NCI-H146 treated with DMSO at 0.1 percent for 48 hours (cell line): ENCODE measurements around the gene RASGRP1.
"Not testable (repeated sequence)": the region's sequence is repeated elsewhere in the genome, so short reads cannot be mapped to it uniquely, and the experiment has no call there.

Experiments used
- DNase-seq: peaks from one replicate; lab custom pipeline; 2025; ENCODE audit not compliant: unreplicated experiment; lab: John Stamatoyannopoulos, UW

The RASGRP1 gene

GRCh38 chr15:38564557-38565286 lies at the start of gene RASGRP1:
RASGRP1 (minus strand) TSS chr15:38564814; CDS start chr15:38564628, 186 bp downstream.
- DNase-seq = no peak

DNA sequence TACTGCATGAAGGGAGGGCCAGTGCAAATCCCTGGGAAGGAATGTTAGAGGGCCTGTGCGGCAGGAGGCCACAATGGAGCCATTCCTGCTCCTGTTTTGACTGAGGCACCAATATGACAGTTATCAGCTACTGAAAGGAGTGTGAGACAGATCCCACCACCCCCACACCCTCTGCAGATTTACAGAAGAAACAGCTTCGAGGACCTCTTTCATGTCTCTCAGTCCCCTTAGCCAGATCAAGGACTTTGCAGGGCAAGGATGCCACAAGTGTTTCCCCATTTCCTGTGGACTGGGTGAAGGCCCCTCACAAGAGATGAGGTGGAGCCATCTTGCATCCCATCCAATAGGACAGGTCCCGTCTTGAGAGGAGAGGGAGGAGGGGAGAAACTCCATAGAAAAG lies 48.5 kb upstream of the RASGRP1 start:
- no peak for DNase-seq

DNA sequence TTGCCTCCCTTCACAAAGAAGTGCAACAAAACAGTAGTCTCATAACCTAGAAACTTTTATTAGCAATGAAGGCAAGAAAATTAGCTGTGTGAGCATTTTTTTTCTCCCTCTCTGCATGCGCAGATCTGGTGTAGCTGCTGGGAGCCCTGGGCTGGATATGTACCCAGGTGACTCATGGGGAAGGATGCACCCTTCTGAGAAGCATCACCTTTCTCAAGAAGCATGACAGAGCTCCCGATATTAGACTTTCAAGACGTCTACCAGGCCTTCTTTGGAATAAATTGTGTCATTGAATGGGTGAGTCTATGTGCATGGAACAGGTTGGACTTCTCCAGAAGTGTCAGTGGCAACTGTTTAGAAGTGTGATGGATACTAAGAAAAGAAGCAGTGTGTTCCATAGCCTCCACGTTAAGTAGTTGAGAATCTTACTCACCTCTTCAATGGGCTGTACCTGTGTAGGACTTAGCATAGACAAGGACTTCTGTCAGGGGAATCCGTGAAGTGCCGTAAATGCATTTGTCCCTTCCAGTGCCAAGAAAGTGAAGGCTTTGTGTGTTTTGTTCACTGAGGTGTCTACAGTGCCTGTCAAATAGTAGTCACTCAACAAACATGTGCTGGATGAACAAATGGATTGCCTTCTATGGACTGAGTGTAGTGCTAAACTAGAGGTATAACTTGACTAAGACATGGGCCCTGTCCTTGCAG lies 47.7 kb upstream of the RASGRP1 start:
- DNase-seq = no peak

DNA sequence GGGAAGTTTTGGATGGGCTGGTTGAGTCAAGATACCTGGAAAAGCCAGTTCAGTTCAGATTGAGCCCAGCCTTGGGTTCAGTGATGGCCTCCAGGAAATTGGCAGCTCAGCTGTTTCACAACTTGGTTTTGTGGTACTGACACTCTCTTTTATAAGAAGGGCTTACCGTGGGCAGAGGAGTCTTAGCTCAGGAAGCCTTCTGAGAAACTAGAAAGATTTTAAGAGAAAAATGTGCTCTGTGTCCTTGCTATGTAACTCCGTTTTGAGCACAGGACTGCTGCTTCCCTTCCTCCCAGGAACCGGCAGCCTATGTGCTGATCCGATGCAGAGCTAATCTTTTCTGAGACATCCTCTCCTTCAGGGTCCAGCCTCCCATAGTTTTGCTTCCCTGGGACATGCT lies 46.6 kb upstream of the RASGRP1 start:
- no peak for DNase-seq

DNA sequence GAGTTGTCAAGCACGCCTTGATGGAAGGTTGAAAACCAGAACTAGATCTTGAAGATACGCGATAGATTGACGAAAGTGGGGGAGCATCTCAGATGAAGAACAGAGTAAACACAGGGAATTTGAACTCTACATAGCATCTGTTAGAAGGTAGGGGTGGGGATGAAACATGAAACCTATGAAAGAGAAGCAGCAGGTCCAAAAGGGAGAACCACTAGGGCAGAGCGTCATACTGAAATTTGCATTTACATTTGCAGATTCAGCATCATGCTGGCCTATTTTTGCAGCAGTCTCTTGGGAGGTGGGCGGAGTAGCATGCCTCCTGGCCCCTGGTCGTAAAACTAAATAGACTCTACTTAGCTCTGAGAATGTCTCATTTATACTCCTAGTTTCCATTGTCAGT lies 46.1 kb upstream of the RASGRP1 start:
- no peak for DNase-seq

DNA sequence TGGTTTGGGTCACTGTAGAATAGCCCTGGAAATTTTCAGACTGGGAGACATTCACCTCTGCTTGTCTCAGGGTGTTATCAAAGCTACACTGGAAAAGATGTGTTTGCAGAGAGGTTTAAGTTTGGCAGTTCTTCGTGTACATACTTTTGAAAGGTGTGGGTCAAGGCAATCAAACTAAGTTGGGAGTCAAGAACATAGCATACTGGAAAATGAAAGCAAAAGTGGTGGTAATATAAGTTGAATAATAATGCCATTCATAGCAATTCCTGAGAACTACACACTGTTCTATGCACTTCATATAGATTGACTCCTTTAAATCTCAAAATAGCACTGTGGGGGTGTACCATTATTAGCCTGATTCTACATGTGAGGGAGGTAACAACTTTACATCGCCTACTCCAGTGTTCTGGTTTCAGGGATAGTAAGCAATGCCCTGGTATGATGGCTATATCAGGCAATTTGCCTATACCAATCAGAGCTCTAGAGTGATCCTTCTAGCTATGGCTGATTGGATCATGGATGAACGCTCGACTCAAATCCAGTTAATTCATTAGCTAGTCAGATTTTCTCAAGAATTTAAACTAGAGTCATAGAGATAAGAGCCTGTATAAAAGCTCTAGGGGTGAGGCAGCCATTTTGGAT lies 44.6 kb upstream of the RASGRP1 start:
- no peak for DNase-seq

DNA sequence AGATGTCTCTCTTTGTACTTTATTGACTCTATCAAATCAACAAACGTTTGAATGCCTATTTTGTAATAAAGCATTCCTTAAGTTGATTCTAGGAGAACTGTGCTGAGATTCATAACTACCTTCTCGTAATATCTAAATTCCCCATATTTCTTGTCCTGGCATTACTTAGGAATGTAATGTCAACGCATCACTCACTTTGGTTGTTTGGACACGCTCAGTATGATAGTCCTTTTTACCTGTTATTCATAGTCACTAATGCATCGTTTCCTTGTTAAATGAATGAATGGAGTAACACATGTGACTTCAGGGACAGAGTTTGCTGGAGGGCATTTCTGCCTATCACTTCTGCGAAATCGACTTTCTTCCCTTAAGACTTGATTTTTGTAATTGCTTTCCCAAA lies 44.1 kb upstream of the RASGRP1 start:
- no peak for DNase-seq

- no peak for DNase-seq
Observed at GRCh38 chr15:38605744-38606143, 41.1 kb upstream of the RASGRP1 start.

GRCh38 chr15:38603672-38604071 lies 39.1 kb upstream of the RASGRP1 start:
- DNase-seq = no peak

DNA sequence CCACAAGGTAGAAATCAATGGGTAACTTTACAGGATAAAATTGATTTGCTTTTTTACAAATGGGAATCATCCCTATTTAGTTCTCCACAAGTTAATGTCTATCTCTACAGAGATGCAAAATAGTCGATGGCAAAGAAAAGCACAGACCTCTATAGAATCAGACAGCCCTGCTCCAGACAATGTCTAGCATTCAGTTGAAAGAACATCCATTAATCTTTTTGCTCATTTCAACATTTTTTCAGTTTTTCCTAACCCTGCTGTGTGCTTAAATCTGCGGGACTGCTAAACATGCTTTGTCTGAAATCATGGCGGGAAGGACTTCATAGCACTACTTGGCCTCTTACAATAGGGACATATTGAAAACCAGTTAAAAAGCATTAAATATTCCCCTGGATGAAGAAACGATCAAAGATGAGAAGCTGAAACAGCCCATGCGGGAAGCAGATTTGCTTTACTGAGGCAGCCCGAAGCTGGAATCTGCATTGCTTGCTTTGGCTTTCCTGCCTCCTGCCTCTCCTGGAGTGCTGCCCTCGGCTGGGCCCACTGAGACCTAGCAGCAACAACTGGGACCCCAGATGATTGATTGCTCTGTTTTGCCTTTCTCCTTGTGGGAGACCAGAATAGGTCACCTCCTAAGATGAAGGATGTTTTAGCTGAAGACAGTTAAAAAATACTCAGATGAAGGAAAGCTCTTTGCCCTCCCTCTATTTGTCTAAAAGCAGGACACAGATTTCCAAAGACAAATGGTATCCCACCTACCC lies 38.5 kb upstream of the RASGRP1 start:
- DNase-seq = no peak

DNA sequence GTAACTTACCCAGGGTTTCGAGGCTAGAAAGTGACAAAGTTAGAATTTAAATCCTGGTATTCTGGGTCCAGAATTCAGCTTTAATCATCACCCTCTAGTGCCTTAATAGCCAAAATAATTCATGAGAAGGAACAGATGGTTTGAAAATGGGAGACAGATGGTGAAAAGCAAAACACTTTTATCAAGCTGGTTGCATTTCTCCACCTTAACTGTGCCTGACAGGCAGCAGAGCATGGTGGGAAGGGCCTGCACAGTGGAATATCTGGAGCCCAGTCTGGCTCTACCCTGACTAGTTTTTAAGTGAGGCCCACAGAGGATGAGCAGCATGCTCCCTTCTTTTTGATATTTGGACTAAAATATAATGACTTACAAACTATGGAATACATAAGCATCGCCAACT lies 35.6 kb upstream of the RASGRP1 start:
- no peak for DNase-seq

GRCh38 chr15:38598749-38599148 lies 34.1 kb upstream of the RASGRP1 start:
- DNase-seq = no peak

DNA sequence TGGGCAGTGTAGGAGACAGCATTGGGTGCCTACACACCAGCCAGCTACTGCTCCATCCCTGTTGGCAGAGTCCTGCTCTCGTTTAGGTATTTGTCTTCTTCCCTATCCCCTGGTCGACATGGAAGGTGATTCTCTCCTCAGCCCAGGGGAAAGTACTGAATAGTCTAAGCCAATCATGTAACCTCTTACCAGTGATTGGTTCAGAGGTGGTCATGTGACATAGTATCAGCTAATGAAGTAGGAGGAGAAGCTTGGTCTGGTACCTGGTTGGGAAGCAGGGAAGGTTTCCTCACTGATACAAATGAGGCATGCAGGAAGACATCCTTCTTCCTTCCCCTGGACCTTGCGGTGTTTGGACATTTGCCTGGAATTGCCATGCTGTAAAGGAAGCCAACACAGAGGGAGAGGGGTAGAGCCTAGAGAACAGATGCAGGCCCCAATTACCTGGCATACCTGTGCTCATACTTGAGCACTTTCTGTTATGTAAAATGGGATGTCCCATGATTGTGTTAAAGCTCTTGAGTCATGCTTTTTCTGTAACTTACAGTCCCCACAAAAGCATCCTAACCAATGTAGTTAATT lies 32.7 kb upstream of the RASGRP1 start:
- DNase-seq = no peak

DNA sequence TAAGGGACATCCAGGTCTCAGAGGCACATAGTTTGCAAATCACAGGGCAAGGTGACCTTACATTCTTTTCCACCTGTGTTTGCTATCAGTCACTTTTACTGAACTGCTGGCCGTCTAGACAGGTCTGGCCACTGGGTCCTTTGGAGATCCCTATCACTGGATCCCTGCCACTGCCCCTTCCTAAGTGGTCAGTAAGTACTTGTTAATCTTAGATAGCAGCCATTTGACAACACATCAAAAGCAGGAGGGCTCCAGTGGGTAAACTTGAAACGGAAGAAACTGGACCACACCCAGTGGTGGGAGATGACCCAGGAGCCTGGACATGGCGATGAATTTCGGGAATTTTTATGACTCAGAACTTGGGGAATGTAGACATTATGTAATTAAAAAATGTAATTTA lies 28.9 kb upstream of the RASGRP1 start:
- DNase-seq = no peak

DNA sequence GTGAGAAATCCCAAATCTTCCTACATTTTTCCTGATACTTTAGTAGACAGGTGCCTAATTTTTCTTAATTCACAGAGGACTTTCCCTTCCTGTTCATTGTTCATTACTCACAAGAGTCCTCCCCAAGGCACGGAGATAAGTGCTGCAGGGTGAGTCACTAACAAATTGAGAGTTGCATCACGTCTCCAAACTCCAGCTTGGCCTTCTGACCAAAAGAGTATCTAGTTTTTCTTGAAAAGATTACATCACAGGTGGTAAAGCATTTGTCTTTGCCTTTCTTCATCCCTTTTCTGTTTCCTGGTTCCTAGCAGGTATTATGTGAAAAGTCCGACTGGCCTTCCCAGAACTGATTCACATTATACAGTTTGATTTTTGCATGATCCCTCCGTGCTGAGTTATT lies 24.9 kb upstream of the RASGRP1 start:
- no peak for DNase-seq

- DNase-seq = no peak
Observed at GRCh38 chr15:38588672-38589071, 24.1 kb upstream of the RASGRP1 start.

- DNase-seq = no peak
Observed at GRCh38 chr15:38587214-38587613, 22.6 kb upstream of the RASGRP1 start.

- DNase-seq = not testable (repeated sequence)
Observed at GRCh38 chr15:38586005-38586404, 21.4 kb upstream of the RASGRP1 start.

DNA sequence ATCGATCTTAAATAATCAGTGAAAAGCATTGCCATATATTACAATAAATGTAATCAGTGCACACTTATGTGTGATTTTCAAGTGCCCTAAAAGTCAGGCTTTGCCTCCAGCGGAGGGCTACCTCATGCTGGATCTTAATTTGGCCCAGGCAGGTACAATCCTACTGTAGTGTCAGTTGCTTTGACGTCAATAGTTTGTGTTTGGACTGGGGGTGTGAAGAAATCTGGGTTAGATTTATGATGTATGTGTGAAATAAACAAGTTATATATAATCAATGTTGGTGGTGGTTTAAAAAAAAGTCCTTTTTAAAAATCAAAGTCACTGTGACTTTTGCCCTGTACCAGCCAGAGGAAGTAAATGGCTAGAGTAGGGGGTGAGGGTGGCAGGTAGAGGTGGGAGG lies 14.0 kb upstream of the RASGRP1 start:
- DNase-seq = no peak

DNA sequence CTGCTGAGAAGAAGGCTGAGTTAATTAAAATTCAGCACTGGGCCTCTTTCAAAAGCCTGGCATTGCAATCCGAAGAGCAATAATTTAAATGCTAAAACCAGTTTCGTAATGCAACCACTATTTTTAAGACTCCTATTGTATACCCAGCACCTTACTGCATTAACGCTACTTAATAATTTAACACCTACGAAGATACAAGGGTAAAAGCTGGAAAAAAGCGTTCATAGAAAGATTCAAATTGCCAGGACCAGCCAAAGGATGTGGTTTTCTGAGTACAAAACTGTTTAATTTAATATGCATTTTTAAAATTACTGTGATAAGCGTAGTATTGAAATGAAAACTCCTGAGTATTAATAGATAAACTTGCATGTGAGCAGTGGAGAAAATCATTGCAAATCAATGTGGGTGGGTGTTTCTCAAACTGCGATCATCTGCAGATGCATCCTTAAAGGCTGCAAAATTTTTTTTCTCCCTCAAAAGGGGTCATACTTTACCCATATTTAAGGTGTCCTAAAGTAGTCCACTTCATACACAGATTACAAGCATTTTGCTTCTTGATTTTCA lies 12.9 kb upstream of the RASGRP1 start:
- DNase-seq = no peak

DNA sequence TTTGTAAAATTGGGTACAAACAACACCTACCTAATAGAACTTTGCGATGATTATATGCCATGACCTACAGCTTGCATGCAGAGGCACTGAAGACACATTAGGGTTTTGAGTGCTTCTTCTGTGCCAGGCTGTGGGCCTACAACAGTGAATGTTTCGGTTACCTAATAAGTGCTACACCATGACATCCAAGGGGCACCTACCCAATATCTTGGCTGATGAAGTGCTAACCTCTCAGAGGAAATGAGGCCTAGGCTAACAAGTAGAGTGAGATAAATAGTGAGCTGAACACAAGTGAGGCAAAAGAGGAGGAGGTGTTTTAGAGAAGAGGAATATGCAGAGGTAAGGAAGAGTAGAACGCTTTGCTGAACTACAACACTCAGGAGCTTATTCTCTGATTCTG lies 12.2 kb upstream of the RASGRP1 start:
- no peak for DNase-seq
